ENCODE measurements around the gene GPR21. TPM values are rescaled to one million over a fixed set of nuclear protein-coding genes. Genes with fewer than 3 reads are reported as not detected.
A peak's percentile ranks its signal among the peaks of the same experiment; 100 is the strongest.

GPR21 gene
- total RNA-seq, 1 donor from 2014 or later: not detected

- DNase-seq (ENCODE audit: low read depth): peak; percentile 50
Measured at GRCh38 chr9:123063177-123063598, 29.7 kb downstream of the GPR21 start.

- DNase-seq (ENCODE audit: low read depth): no peak
Measured at GRCh38 chr9:123063896-123064295, 30.4 kb downstream of the GPR21 start.

DNA sequence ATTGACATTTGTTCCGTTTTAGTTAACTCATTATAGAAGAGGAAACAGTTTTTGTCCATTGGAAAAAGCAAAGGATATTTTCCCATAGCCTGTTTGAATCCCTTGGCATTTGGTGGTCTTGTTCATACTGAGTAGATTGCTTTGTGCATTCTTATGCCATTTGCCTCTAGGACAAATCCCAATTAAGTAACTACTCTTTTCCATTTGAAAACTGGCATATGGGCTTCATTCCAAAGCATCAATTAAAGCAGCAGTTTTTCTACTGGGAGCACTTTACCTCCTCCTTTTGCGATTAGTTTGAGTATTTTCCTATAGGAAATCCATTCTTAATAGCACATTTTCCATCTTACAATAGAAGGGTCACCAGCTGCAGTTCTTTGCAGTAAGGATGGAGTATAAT is 31.2 kb downstream of the GPR21 start:
- no peak for DNase-seq (ENCODE audit: low read depth)

GRCh38 chr9:123065196-123065595 is 31.7 kb downstream of the GPR21 start:
- DNase-seq (ENCODE audit: low read depth): no peak

DNA sequence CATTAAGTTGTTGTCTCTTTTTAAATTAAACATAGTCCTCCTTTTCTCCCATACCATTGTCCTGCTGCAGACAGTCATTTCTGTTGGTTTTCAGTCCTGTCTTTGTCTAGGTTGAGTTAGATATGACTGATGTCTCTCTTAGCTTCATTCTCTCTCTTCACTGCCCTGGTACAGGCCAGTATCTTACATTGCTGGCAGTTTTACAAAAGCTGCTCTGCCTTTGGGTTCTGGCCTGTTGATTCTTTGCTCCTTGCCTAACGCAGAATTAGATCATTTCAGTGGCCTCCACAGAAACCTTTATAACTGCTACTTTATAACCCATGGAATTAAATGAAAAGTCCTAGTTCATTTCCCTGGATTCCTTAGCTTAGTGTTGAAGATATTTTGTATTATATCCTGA is 33.7 kb downstream of the GPR21 start:
- DNase-seq (ENCODE audit: low read depth): no peak

DNA sequence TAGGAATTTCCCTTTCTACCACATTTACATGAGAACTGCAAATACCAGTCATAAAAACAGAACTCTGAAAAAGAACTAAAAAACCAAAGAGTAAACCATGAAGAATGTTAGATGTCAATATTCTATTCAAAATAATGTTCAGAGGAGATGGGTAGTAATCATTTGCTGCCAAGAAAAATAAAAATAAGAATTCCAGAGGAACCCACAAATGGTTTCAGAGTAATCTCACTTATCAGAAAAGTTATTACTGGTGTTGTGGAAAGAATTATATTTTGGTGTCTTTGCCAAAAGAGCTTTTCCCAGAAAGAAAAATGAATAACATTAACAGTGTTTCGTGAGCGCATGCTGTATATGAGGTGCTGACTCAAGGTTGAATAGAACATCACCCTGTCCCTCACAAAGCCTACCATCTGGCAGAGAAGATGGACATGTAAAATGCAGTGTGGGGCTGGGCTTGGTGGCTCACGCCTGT is 35.6 kb downstream of the GPR21 start:
- peak; percentile 83 for DNase-seq (ENCODE audit: low read depth)

- no peak for DNase-seq (ENCODE audit: low read depth)
Measured at GRCh38 chr9:123070198-123070597, 36.7 kb downstream of the GPR21 start.

- no peak for DNase-seq (ENCODE audit: low read depth)
Measured at GRCh38 chr9:123072407-123072995, 39.0 kb downstream of the GPR21 start.

DNA sequence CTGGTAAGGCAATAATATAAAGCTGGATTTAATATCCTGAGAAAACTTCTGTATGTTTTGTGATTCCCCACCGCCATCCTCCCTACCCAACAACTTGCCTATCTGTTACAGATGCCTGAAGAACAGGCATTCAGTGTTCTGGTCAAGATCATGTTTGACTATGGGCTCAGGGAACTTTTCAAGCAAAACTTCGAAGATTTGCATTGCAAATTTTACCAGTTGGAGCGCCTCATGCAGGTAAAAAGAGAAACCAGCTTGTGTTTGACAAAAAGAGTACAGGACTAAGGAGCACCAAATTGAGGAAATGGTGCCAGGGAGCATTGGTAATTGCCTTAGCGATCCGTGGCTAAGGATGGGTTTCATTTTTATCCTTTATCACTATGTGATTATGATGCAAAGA is 40.0 kb downstream of the GPR21 start:
- DNase-seq (ENCODE audit: low read depth): no peak

DNA sequence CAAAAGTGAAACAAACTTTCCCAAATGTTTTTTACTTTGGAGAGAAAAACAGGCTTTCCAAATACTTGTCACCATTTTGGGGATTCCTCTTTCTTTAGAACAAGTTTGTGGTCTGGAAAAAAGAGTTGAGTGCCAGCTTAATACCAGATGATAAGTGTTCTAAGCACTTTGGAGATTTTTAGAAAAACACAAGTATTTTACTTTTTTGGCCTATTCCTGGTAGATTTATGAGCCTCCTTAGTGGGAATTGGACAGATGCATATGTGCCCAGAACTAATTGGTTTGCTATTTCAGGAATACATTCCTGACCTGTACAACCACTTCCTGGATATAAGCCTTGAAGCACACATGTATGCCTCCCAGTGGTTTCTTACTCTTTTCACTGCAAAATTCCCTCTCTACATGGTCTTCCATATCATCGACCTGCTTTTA is 40.5 kb downstream of the GPR21 start:
- DNase-seq (ENCODE audit: low read depth): peak; percentile 59

- no peak for DNase-seq (ENCODE audit: low read depth)
Measured at GRCh38 chr9:123074628-123075027, 41.2 kb downstream of the GPR21 start.

DNA sequence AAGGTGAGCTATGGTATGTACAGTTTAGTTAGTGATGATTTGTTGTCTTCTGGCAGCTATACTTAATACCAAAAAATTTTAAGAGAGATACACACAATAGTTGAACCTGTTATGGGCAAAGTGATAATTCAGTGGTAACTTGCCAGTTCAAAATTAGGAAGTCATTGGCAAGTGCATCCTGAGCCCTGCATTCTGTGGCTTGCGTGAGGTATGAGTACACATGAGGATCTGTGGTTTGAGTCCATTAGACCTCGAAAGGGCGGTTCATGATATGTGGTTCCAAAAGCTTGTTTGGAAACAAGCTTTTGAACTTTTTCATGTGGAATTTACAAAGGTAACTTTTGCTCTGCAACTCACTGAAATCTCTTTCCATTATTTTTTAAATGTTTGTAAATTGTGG is 47.0 kb downstream of the GPR21 start:
- DNase-seq (ENCODE audit: low read depth): no peak

DNA sequence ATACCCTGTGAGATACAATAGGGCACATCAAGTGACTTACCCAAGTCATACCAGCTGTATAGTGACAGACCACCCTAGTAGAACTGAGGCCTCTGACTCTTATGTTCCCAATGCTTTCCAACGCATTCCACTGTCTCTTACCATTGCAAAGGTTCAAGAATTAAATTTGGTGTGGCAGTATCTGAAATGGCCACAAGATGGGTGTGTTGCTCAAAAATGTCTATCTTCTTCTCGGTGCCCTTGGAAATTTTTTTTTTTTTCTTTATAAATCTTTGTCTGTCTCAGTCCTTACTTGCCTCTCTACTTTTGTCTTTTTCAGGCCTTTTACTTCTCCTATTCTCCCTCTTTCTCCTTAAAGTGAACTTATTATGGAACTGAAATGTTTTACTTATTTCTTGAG is 48.4 kb downstream of the GPR21 start:
- peak; percentile 64 for DNase-seq (ENCODE audit: low read depth)

DNA sequence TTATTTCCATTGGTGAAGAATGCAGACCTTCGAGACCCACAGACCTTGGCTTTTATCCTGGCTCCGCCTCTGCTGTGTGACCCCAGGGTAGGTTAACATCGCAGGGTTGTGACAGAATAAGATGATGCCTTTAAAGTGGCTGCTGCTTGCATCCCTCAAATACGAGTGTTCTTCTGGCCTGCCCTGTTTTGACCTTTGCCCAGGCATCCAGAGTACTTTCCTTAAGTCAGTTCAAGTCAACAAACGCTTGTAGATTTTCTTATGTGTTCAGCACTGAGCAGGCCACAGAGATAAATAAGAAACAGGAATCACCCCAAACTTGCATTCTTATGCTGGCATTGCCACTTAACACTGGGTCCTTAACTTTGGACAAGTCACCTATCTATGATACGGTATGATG is 50.2 kb downstream of the GPR21 start:
- no peak for DNase-seq (ENCODE audit: low read depth)

DNA sequence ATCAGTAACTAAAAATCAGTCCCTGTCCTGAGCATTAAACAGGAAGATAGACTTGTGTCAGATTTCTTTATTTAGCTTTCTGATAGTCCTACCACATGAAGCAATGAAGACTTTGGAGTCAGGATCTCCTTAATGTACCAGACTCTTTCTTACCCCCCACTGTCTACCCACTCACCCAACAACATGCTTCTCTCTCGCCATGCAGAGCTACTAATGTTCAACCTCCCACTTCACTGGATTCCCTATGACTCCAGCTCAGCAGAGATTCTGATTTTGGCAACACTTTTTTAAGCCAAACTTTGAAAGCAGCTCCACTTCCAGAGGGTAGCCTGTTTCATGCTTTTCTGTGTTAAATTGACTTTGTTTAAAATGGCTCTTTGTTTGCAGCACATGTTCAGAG is 50.8 kb downstream of the GPR21 start:
- no peak for DNase-seq (ENCODE audit: low read depth)

Other genes starting within 250 kb of the GPR21 start
- gene OR5C1, start 244.7 kb upstream of the GPR21 start, total RNA-seq: not detected in 2 replicates
- not detected in 2 replicates for gene OR1K1, start 233.5 kb upstream of the GPR21 start, total RNA-seq
- 15.1 and 17.6 TPM in 2 replicates for gene PDCL, start 205.1 kb upstream of the GPR21 start, total RNA-seq
- gene RC3H2, start 128.3 kb upstream of the GPR21 start, total RNA-seq: 89.2 and 130 TPM in 2 replicates
- 14.4 and 17.1 TPM in 2 replicates for gene ZBTB6, start 120.3 kb upstream of the GPR21 start, total RNA-seq
- gene ZBTB26, start 102.2 kb upstream of the GPR21 start, total RNA-seq: 3.8 and 7.0 TPM in 2 replicates
- 32.5 and 36.0 TPM in 2 replicates for gene RABGAP1, start 92.6 kb upstream of the GPR21 start, total RNA-seq
- 2.3 and 2.9 TPM in 2 replicates for gene STRBP, start 234.9 kb downstream of the GPR21 start, total RNA-seq